ENCODE measurements around the gene MRPL33.
"Not testable (repeated sequence)": the region's sequence is repeated elsewhere in the genome, so short reads cannot be mapped to it uniquely, and the experiment has no call there.

MRPL33 gene

DNA sequence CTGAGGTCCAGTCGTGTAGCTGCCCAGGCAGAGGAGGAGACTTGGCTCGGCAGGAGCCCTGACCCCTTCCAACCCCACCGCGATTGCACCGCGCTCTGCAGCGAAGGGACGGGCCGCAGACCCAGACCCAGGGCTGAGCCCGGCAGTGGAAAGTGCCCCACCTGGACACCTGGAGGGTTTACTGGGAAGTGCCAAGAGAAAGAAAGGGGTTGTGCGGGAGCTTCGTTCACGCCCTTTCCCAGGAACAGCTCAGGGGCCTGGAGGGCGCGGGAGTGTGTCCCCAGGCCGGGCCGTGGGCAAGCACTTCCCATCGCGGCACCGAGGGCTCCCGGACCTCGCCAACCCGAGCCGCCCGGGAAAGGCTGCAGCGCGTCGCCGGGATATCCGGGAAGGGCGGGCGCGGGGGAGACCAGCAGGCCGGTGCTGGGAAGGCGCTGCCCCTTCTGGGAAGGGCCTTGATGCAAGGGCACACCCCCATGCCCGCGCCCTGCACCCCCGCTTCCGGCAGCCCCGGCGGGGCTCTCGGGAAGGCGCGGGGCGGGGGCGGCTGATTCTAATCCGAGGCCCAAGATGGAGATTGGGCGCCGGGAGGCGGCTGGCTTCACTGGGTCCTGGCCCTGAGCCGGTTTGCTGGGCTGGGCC is 36.1 kb upstream of the MRPL33 start:
- Mint-ChIP-seq H3K4me1 (ENCODE audit: low read depth) (peaks cover 25% of the 10 kb centered on the region), H3K9me3 (no peaks in the 10 kb centered on the region), H3K27me3 (peaks cover 4% of the 10 kb centered on the region), H3K27ac (peak overlapping the region; percentile 86), H3K4me3 (peak overlapping the region; percentile 81), H3K36me3 (ENCODE audit: low read depth) (no peaks in the 10 kb centered on the region)
- intact Hi-C loops (cut with micrococcal nuclease) = no loop called here

GRCh38 chr2:27736031-27736889 is 35.3 kb upstream of the MRPL33 start:
- H3K4me3 Mint-ChIP-seq = no peak overlapping the region
- peaks cover 4% of the 10 kb centered on the region for H3K27me3 Mint-ChIP-seq
- H3K9me3 Mint-ChIP-seq = no peaks in the 10 kb centered on the region
- intact Hi-C loops (cut with micrococcal nuclease) = no loop called here
- peak overlapping the region; percentile 86 for H3K27ac Mint-ChIP-seq
- peaks cover 25% of the 10 kb centered on the region for H3K4me1 Mint-ChIP-seq (ENCODE audit: low read depth)
- H3K36me3 Mint-ChIP-seq (ENCODE audit: low read depth) = no peaks in the 10 kb centered on the region

DNA sequence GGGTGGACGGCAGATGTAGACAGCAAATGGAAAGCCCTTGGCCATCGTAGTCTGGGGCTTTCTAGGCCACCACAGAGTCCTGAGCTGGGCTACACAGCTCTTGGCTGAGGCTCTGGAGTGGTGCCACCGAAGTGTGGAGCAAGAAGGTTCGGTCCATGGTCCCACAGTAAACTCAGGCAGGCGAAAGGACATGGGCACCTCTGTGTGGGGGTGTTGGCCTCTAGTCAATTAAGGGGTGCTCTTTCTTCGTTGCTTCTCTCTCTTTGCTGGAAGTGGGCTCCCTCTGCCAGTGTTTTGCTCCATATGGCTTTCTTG is 34.7 kb upstream of the MRPL33 start:
- H3K36me3 Mint-ChIP-seq (ENCODE audit: low read depth) = no peaks in the 10 kb centered on the region
- H3K4me1 Mint-ChIP-seq (ENCODE audit: low read depth) = peaks cover 25% of the 10 kb centered on the region
- intact Hi-C loops (cut with micrococcal nuclease) = no loop called here
- no peaks in the 10 kb centered on the region for H3K9me3 Mint-ChIP-seq
- H3K27me3 Mint-ChIP-seq = peaks cover 4% of the 10 kb centered on the region
- no peak overlapping the region for H3K4me3 Mint-ChIP-seq
- H3K27ac Mint-ChIP-seq = no peak overlapping the region

DNA sequence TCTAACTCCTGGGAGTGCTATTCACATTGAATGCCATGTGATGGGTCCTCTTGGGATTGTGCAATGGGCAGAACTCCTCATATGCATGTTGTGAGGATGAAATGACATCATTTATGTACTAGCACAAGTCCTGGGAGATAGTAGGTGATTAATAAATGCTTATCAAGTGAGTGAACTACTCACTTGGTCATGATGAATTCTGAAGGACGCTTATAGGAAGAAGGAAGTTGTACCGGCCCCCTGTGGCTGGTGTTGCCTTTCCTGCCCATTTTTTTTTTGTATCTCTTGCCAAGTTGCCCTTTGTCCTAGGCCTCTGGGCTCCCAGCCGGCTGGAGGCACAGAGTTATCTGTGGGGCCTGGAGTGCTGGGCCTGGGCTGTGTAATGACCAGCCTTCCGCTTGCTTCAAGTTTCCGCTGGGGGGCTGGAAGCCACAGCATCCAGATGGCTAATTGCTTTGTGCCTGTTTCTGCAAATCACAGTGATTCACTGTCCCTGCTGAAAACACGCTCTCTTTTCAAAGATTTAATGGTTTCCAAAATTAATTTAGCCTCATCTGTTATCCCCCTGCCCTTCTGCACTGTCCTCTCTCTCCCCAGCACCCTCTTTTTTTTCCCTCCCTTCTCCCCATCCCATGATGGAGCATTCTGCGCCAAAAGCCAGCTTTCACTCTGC is 33.7 kb upstream of the MRPL33 start:
- Mint-ChIP-seq H3K36me3 (ENCODE audit: low read depth) (no peaks in the 10 kb centered on the region), H3K27me3 (peaks cover 4% of the 10 kb centered on the region), H3K27ac (no peak overlapping the region), H3K4me1 (ENCODE audit: low read depth) (peaks cover 25% of the 10 kb centered on the region), H3K9me3 (no peaks in the 10 kb centered on the region), H3K4me3 (no peak overlapping the region)
- intact Hi-C loops (cut with micrococcal nuclease) = no loop called here

DNA sequence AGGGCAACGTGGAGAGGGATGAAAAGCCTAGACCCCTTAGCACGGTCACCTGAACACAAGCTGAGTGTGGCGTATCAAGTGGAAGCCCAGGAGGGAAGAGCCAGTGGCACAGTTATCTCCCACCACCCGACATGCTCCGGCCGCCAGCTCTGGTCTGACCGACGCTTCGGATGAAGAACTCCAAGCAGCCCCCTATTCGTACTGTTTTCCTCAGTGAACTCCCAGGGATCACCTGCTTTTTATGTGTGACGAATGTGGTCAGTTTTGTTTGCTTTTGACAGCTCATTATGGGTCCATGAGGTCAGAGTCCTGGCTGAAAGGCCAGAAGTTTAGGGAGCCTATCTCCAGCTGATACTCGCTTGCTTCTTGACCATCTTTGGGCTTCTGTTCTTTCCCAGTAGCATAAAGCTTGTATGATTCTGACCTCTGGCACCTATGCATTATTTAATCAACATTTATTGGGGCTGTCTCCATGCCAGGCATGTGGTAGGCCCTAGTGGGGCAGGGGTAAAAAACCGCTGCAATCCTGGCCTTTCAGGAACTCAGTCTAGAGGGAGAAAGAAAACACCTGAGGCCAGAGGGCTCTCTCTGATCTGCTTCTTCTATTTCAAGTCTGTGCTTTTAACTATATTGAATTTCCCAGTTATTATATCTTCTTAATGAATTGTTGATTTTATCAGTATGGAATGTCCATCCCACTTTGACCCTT is 33.0 kb upstream of the MRPL33 start:
- Mint-ChIP-seq H3K36me3 (ENCODE audit: low read depth) (no peaks in the 10 kb centered on the region), H3K4me1 (ENCODE audit: low read depth) (peaks cover 25% of the 10 kb centered on the region)
- intact Hi-C loops (cut with micrococcal nuclease) = no loop called here

GRCh38 chr2:27739058-27739373 is 32.5 kb upstream of the MRPL33 start:
- Mint-ChIP-seq H3K27me3 (peaks cover 4% of the 10 kb centered on the region), H3K9me3 (no peaks in the 10 kb centered on the region), H3K27ac (no peak overlapping the region), H3K36me3 (ENCODE audit: low read depth) (no peaks in the 10 kb centered on the region), H3K4me1 (ENCODE audit: low read depth) (peaks cover 25% of the 10 kb centered on the region), H3K4me3 (no peak overlapping the region)
- intact Hi-C loops (cut with micrococcal nuclease) = no loop called here

More for the DNA sequence above, 33.0 kb upstream of the MRPL33 start:
- Mint-ChIP-seq H3K27me3 (peaks cover 4% of the 10 kb centered on the region), H3K9me3 (no peaks in the 10 kb centered on the region), H3K27ac (no peak overlapping the region), H3K4me3 (no peak overlapping the region)

- Mint-ChIP-seq H3K4me1 (ENCODE audit: low read depth) (peaks cover 14% of the 10 kb centered on the region), H3K9me3 (peaks cover 9% of the 10 kb centered on the region), H3K27ac (no peak overlapping the region), H3K4me3 (no peak overlapping the region), H3K36me3 (ENCODE audit: low read depth) (no peaks in the 10 kb centered on the region), H3K27me3 (no peaks in the 10 kb centered on the region)
- intact Hi-C loops (cut with micrococcal nuclease) = no loop called here
Observed at GRCh38 chr2:27741673-27742072, 29.8 kb upstream of the MRPL33 start.

DNA sequence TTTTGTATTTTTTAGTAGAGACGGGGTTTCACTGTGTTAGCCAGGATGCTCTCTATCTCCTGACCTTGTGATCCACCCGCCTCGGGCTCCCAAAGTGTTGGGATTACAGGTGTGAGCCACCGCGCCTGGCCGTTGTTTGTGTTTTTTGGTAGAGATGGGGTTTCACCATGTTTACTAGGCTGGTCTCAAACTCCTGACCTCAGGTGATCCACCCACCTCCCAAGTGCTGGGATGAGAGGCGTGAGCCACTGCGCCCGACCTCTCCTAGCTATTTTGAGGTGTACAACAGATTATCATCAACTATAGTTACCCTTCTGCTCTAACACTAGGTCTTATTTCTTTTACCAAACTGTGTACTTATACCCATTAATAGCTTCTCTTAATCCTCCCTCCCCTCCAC is 28.9 kb upstream of the MRPL33 start:
- H3K9me3 Mint-ChIP-seq = peaks cover 9% of the 10 kb centered on the region
- H3K27me3 Mint-ChIP-seq = no peaks in the 10 kb centered on the region
- H3K27ac Mint-ChIP-seq = no peak overlapping the region
- intact Hi-C loops (cut with micrococcal nuclease) = no loop called here
- H3K4me3 Mint-ChIP-seq = no peak overlapping the region
- peaks cover 13% of the 10 kb centered on the region for H3K4me1 Mint-ChIP-seq (ENCODE audit: low read depth)
- H3K36me3 Mint-ChIP-seq (ENCODE audit: low read depth) = no peaks in the 10 kb centered on the region

DNA sequence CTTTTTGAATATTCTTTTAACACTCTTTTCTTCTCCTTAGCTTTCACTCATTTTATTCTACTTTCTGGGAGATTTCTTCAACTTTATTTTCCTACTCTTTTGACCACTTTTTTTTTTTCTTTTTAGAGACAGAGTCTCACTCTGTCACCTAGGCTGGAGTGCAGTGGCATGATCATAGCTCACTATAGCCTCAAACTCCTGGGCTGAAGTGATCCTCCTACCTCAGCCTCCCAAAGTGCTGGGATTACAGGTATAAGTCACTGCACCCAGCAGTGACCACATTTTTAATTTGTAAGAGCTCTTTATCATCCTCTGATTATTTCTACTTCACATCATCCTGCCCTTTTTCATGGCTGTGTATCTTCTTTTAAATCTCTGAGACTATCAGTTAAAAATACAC is 26.0 kb upstream of the MRPL33 start:
- H3K36me3 Mint-ChIP-seq (ENCODE audit: low read depth); intact Hi-C loops (cut with micrococcal nuclease); H3K4me1 Mint-ChIP-seq (ENCODE audit: low read depth); H3K27me3 Mint-ChIP-seq; H3K27ac Mint-ChIP-seq; H3K4me3 Mint-ChIP-seq: not testable (repeated sequence)
- H3K9me3 Mint-ChIP-seq = peaks cover 27% of the 10 kb centered on the region

DNA sequence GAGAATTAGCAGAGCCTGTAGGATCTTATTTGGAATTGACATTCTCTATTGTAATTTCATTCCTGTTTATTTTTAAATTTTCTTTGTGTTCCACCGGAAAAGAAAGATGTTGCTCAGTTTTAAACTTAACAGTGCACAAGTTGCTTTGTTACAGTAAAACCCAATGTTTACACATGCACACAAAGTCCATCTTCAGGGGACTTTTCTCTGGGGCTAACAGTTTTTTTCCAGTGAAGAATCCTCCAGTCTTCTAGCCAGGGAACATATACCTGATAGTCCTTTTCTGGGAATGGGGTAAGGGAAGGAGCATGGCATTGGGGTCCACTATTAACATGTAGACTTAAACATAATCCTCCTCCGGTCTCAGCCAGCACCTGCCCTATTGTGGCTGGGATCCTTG is 25.2 kb upstream of the MRPL33 start:
- H3K27ac Mint-ChIP-seq = no peak overlapping the region
- peaks cover 4% of the 10 kb centered on the region for H3K4me1 Mint-ChIP-seq (ENCODE audit: low read depth)
- intact Hi-C loops (cut with micrococcal nuclease) = no loop called here

GRCh38 chr2:27747827-27748352 is 23.6 kb upstream of the MRPL33 start:
- no peak overlapping the region for H3K4me3 Mint-ChIP-seq
- H3K27me3 Mint-ChIP-seq = peaks cover 1% of the 10 kb centered on the region
- intact Hi-C loops (cut with micrococcal nuclease) = no loop called here
- H3K4me1 Mint-ChIP-seq (ENCODE audit: low read depth) = peaks cover 4% of the 10 kb centered on the region
- H3K9me3 Mint-ChIP-seq = peaks cover 27% of the 10 kb centered on the region
- H3K36me3 Mint-ChIP-seq (ENCODE audit: low read depth) = no peaks in the 10 kb centered on the region
- no peak overlapping the region for H3K27ac Mint-ChIP-seq

More for the DNA sequence above, 25.2 kb upstream of the MRPL33 start:
- H3K27me3 Mint-ChIP-seq = peaks cover 1% of the 10 kb centered on the region
- H3K9me3 Mint-ChIP-seq = peaks cover 27% of the 10 kb centered on the region
- no peak overlapping the region for H3K4me3 Mint-ChIP-seq
- H3K36me3 Mint-ChIP-seq (ENCODE audit: low read depth) = no peaks in the 10 kb centered on the region

DNA sequence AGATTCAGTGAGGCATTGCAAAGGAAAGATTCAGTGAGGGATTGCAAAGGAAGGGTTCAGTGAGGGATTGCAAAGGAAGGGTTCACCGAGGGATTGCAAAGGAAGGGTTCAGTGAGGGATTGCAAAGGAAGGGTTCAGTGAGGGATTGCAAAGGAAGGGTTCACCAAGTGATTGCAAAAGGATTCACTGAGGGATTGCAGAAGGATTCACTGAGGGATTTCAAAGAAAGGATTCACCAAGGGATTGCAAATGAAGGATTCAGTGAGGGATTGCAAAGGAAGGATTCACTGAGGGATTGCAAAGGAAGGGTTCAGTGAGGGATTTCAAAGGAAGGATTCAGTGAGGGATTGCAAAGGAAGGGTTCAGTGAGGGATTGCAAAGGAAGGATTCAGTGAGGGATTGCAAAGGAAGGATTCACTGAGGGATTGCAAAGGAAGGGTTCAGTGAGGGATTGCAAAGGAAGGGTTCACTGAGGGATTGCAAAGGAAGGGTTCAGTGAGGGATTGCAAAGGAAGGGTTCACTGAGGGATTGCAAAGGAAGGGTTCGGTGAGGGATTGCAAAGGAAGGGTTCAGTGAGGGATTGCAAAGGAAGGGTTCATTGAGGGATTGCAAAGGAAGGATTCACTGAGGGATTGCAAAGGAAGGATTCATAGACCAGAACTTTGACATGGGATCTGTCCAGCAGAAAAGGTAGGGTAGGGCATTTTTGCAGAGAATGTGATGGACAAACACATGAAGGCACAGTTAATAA is 22.5 kb upstream of the MRPL33 start:
- H3K27ac Mint-ChIP-seq; H3K4me1 Mint-ChIP-seq (ENCODE audit: low read depth); H3K27me3 Mint-ChIP-seq; H3K36me3 Mint-ChIP-seq (ENCODE audit: low read depth); H3K4me3 Mint-ChIP-seq; intact Hi-C loops (cut with micrococcal nuclease): not testable (repeated sequence)
- H3K9me3 Mint-ChIP-seq = peaks cover 27% of the 10 kb centered on the region

GRCh38 chr2:27751377-27751776 is 20.1 kb upstream of the MRPL33 start:
- Mint-ChIP-seq H3K27me3 (peaks cover 1% of the 10 kb centered on the region), H3K4me3 (no peak overlapping the region), H3K9me3 (peaks cover 18% of the 10 kb centered on the region), H3K27ac (no peak overlapping the region), H3K36me3 (ENCODE audit: low read depth) (no peaks in the 10 kb centered on the region), H3K4me1 (ENCODE audit: low read depth) (peaks cover 17% of the 10 kb centered on the region)
- intact Hi-C loops (cut with micrococcal nuclease) = loop anchor here (5.0 to 10.0 kb wide), 2 partner anchors 143 to 701 kb away; partner anchors contain the start of genes BABAM2 and RBKS

Measured in dendritic cell treated with granulocyte-macrophage colony-stimulating factor and Interleukin-4, amounts not matched to agents 40 ng/mL and 50 ng/mL, for 4 days (primary cell).